UCSD-AML1 (cell line): ENCODE data around the gene NKAIN2.
"Not testable (repeated sequence)": the region's sequence is repeated elsewhere in the genome, so short reads cannot be mapped to it uniquely, and the experiment has no call there.

ENCODE experiments used
- DNase-seq: peaks from one replicate; lab custom pipeline; 2025; ENCODE audit not compliant: unreplicated experiment; lab: John Stamatoyannopoulos, UW

The NKAIN2 gene

DNA sequence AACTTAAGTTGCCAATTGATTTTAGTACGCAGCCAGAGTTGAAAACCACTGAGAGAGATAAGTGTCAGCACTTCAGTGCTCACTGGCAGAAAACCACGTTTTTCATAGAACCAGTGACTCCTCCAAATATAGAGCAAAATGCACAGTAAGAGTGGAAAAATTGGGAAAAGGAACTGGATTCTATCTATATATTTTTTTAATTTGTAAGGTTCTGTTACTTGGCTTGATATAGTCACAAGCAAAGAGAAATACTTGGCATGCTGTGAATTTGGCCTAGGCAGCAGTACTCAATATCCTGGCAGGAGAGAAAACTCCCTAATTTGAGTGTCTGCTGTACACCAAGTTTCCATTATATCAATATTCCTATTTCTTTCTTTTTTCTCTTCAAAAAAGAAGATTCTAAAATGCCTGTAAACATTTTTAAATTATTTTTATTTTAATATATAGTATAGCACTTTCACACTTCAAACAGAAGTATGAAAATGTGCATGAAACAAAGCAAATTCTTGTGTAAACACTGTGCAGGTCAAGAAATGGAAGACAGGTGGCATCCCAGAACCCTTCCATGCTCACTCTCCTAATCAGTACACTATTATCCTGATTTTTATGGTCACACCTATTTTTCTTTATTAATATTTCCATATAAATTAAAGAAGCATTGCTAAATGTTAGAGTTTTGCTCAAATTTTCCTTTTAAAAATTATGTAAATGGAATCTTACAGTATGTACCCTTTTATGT lies 596.8 kb downstream of the NKAIN2 start:
- DNase-seq: no peak

DNA sequence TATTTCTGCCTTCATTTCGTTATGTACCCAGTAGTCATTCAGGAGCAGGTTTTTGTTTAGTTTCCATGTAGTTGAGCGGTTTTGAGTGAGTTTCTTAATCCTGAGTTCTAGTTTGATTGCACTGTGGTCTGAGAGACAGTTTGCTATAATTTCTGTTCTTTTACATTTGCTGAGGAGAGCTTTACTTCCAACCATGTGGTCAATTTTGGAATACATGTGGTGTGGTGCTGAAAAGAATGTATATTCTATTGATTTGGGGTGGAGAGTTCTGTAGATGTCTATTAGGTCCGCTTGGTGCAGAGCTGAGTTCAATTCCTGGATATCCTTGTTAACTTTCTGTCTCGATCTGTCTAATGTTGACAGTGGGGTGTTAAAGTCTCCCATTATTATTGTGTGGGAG lies 606.8 kb downstream of the NKAIN2 start:
- DNase-seq: not testable (repeated sequence)

DNA sequence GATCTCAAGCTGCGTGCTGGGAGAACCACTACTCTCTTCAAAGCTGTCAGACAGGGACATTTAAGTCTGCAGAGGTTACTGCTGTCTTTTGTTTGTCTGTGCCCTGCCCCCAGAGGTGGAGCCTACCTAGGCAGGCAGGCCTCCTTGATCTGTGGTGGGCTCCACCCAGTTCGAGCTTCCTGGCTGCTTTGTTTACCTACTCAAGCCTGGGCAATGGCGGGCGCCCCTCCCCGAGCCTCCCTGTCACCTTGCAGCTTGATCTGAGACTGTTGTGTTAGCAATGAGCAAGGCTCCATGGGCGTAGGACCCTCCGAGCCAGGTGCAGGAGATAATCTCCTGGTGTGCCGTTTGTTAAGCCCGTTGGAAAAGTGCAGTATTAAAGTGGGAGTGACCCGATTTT lies 609.0 kb downstream of the NKAIN2 start:
- DNase-seq: not testable (repeated sequence)

DNA sequence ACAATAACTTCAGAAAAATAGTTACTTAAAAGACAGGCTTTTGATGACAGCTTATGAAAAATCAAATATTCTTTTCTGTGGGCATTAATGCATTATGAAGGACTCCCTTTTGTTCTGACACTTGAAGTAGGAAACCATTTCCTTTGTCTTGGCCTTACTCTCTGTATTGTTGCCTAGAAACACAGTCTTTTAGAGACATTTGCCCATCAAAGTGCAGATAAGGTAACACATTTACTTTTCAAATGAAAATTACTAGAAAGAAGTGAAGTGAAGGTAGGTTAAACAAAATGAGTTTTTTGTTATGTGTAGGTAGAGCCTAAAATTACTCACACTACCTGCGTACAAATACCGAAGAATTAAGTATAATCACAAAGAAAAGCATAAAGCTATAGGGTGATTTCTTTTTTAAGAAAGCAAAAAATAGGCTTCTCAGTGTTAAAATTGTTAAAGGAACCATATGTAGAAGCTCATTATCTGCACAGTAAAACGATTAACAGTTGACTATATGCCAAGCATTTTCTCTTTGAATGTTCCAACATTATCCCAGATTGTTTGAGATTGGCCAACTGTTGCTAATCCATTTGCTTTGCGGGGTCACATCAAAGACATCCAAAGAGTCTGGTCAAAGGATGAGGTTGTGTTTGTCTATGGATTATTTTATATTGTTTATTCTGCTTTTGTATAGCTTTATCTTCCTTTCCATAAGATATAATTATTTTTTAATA lies 616.6 kb downstream of the NKAIN2 start:
- no peak for DNase-seq

DNA sequence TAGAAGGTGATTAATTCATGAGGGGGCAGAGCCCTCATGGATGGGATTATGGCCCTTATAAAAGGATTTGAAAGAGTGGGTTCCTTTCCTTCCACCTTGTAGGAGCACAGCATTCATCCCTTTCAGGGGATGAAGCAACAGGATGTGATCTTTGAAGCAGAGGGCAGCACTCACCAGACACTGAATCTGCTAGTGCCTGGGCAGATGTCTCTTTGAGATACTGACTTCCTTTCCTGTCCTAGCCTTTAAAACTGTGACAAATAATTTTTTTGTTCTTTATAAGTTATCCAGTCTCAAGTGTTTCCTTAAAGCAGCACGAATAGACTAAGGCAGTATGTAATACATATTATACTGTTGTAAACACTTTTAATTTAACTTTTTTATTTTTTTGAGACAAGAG lies 620.0 kb downstream of the NKAIN2 start:
- no peak for DNase-seq

DNA sequence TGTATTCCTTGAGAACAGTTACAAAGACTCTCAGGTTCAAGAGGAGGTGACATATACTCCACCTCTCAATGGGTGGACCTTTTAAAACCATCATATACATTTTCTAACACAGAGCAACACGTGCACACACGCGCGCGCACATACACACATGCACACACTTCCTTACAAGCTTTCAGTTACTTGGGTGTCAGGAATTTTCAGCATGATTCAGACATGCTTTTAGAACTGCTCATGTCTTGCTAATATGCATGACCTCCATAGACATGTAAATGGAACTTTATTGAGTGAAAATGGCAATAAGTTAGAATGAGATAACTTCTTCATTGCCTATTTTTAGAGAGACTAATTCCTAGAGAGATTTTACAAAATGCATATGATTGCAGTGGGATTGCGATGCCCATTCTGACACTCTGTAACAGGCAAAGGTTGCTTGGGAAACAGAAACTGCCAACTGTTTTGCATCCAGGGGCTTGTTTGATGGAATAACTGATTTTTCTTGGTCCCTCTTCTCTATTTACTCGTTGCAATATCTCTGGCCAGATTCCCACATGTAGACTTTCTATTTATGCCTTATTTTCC lies 627.2 kb downstream of the NKAIN2 start:
- no peak for DNase-seq

DNA sequence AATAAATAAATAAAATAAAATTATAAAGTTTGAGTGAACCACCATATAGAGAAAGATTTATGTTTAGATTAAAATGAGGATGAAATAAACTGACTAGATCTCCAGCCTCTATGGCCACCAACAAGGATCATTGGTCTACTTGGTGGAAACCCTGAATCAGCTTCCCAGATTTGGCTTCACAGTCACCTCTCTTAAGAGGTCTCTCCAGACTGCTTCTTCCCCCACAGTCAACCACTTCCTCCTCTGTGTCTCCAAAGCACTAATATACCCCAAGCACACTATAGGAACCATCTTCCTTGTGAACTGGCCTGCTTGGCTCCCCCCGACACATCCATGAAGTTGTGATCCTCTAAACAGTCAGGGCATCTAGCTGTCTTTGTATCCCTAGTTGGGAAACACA lies 629.0 kb downstream of the NKAIN2 start:
- DNase-seq: no peak

DNA sequence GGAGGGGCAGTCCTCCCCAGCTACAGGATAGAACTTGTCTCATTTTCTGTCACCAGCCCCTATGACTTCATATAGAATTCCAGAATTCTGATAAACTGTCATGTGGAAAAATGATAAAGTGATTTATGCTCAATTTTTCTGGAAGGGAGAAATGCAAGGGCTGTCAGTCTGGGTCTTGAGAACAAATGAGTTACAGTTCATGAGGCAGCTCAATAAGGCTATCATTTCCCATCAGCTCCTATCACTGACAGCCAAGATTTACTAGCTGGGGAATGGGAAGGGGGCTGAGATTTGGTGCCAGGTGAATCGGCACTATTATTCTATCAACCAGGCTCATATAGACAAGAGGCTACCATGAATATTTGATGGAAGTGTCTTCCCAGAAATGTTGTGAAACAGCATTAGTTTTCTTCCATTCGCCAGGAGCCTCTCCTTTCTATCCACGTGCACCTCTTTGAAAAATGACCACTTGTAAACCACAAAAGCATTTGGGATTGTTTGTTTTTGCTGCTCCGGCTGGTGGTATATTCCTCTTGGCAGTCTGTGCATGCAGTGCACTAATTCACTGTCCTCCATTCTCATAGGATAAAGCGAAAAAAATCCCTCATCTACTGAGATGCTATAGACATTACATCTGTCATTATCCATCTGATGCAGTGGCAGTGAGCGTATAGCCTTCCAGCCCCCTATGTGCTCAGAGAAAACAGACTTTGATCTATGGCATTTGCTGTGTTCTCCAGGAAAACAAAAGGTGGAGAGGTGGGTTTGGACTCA lies 629.9 kb downstream of the NKAIN2 start:
- no peak for DNase-seq

DNA sequence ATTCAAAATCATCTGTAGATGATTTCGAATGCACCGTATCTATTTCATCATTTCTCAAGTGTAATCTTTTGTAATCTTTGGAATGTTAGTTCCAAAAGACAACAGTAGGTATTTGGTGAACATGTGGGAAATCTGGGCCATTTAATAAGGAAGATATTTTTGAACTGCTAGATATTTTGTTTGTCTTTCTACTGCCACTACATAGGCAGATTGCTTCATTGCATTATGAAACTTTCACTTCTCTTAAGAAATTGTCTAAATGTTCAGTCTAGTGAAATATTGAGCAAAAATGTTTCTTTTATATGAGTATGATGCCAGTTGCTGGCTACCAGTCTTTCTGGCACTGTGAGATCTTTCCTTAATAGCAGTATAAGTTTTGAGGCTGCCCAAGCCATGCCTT lies 630.8 kb downstream of the NKAIN2 start:
- DNase-seq: no peak

DNA sequence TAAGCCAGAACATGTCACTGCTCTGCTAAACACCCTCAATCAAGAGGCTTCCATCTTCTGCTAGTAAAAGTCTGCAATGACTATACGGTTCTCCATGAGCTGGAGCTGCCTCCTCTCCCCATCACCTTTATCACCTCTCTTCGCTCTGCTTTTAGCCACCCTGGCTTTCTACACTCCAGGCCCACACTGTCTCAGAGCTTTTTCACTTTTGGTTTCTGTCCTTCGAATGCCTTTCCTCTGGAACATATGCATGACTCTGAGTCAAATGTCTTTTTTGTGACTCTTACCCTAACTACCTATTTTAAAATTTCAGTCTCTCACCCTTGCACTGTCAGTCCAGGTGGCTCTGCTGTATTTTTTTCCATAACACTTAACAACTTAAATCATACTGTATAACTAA lies 633.1 kb downstream of the NKAIN2 start:
- DNase-seq: no peak

DNA sequence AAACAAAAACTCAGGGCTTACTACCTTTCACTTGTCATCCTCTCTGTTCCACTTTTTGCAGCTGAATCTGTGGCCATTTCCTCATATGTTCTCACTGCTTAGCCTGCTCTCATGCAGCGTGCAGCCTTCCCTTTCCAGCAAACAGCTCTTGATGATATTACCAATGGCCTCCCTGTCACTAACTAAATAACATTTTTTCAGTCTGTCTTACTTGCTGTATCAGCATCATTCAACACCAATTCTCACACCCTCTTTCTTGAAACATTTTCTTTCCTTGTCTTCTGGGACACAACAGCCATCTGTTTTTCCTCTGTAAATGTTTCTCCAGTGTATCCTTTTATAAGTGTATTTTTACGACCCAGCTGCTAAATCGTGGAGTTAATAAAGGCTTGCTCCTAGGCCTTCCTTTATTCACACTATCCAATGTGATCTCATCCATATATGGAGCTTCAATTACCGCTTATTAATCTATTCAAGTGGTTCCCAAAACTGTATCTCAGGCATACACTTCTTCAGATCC lies 634.9 kb downstream of the NKAIN2 start:
- no peak for DNase-seq

DNA sequence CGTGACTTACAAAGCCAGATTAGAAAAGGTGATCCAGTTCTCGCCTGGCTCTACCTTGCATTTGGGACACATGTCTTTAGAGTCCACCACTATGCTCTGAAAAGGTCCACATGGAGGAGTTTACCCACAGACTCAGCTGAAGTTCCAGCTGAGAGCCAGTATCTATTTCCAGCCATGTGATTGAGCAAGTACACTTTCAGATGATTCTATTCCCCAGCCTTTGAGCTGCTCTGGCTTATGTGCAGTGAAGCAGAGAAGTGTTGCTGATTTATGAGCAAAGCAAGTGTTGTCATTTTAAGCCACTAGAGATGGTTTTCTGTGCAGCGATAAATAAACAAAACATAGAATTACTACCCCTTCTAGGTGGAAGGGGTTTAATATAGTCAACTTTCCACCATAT lies 637.8 kb downstream of the NKAIN2 start:
- DNase-seq: no peak

DNA sequence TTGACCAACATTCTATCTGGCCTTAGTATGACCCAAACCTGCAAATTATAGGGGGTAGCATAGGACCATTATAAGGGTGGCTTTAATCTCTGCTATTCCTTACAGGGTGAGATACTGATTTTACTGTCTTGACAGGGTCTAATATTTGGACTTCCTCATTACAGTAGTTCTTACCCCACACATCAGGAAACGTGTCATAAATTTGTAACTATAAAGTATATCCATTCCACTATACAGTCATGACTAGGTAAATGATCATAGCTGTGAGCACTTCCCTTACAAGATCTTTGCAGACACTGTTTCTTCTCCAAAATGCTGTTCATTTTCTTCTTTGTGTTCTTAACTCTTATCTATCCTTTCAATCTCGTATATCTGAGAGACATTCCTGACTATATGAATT lies 639.9 kb downstream of the NKAIN2 start:
- DNase-seq: no peak

DNA sequence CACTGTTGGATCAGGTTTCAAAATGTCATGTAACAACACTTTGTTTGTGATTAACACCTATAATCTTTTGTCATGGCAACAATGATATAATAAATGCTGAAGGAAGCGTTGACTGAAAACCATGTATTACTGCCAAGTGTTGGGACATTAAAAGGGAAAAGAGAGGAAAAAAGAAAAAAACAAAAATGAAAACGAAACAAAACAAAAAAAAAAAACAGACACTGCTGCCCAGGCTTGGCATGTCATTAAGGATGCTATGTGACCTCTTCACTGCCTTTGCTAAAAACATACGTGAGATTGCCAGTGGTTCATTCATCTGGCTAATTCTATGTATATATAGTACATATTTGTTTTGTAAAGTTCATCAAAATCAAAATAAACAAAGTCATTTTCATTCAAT lies 641.9 kb downstream of the NKAIN2 start:
- DNase-seq: no peak

DNA sequence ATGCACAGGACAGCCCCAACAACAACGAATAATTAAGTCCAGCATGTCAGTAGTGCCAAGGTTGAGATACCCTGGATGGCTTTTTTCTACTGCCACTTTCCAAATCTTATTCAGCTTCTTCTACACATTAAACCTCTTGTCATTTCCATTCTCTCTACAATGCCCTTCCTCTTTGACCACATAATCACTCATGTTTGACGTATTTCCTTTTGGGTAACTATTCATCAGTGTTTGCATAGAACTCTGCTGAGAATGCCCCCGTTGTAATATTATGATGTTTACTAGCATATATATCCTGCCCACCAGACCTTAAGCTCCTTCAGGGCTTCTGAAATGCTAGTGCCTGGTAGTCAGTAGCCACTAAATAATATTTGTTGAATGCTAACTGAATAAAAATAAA lies 643.3 kb downstream of the NKAIN2 start:
- no peak for DNase-seq

DNA sequence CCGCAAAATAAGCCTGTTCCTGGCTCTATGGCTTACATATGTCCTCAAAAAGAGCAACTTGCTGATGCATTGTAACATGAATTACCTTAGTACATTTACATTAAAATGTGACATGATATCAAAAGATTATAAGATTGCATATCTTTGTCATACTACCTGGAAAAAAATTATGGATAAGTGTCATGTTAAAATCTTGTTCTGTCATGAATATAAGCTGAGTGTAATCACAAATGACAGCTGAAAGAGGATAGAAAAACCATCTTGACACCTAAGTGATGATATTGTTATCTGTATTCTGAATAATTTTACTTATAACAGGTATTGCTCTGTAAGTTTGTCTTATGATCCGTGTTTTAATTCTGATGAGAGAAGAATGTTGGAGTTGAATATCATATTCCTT lies 655.6 kb downstream of the NKAIN2 start:
- DNase-seq: no peak

DNA sequence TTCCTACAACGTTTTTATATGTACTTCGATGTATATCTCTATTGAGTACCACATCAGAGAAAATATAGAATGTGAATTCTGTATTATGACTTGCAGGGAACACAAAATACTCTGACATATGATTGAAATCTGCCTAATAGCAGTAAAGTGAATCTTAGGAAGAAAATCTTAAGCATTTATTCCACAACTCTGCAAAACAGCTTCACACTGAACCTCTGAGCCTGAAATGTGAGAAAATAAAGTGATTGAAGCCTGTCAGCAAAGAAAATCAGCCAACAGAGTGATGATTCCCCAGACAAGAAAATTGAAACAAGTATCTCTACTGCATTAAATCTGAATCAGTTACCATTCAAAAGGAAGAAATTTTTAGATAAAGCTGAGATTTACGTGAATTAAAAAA lies 659.1 kb downstream of the NKAIN2 start:
- no peak for DNase-seq

DNA sequence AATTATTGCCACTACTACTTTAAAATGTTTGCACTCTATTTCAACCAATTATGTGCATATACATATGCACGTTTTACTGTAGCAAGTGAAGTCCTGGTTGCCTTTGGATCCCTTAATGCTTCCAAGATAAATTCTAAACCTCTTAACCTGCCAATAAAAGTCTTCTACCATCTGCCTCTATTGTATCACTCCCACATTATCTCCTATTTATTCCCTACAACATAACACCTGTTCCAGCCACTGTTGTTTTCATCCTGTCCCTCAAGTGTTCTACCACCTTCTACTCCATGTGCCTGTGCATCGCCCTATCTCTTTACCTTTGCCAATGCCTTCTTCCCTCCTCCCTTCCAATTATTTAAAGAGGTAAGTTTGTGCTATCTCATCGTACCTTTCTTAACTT lies 659.6 kb downstream of the NKAIN2 start:
- no peak for DNase-seq

DNA sequence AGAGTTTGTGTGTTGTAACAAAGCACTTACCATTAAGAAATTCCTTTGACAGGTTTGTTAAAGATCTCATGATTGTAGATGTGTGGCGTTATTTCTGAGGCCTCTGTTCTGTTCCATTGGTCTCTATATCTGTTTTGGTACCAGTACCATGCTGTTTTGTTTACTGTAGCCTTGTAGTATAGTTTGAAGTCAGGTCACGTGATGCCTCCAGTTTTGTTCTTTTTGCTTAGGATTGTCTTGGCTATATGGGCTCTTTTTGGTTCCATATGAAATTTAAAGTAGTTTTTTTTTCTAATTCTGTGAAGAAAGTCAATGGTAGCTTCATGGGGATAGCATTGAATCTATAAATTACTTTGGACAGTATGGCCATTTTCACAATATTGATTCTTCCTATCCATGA lies 660.9 kb downstream of the NKAIN2 start:
- DNase-seq: not testable (repeated sequence)

DNA sequence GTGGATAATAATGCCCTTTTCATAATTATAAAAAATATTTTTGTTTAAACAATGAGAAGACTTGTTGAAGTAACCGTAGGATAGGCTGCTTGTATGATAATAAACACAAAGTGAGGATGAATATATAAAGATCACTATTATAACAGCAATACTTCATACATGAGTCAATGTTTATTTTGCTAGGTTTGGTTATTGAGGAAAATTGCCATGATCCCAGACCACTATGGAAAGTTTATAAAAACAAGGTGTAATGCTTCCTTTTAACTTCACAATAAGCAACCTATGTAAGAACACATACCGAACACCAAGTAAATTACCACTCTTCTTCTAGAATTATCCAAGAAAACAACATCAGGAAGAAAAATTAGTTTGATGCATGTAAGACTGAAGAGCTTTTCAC lies 663.3 kb downstream of the NKAIN2 start:
- no peak for DNase-seq

DNA sequence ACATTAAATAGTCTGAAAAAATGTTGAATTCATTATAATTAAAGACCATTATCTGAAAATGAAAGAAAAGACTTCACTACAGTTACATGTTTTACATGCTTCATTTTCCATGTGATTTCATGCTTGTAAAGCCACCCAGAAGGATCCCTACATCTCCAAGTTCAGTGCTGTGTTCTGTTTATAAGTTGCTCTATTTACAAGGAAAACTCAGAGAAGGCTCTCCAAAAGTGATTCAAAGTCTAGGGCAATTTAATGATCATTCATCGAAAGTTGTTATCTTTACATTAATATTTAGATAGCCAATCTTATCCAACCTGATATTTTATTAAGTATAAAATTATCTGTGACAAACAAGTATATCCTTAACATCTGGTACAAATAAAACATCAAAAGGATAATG lies 663.7 kb downstream of the NKAIN2 start:
- DNase-seq: no peak
